ENCODE results near the gene EDN3. TPM values are rescaled to one million over a fixed set of nuclear protein-coding genes. Genes with fewer than 3 reads are reported as not detected.

Gene EDN3
- total and polyA plus RNA-seq, 9 of the 15 experiments (the other 6 are each of a cell fraction or from before 2014, with no cell fraction given), result not detected

DNA sequence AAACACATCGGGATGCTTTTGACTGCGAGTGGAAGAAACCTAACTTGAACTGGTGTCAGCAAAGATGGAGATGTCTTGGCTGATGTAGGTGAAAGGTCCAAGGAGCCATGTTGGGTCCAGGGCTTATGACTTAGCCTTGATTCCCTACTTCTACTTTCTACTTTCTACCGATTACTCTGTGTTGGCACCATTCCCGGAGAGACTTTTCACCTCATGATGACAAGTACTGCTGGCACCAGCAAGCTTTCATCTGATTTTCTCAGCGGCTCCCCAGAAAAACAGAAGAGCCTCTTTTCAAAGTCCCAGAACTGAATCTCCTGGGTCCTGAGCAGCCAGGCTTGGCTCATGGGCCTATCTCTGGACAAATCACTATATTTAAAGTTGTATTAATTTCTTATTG lies 4.9 kb upstream of the EDN3 start:
- Histone ChIP-seq H3K27me3 (ENCODE audit: control insufficient read depth in 2 of 2, insufficient read depth in 2 of 2, low read length in 2 of 2) (peaks cover 18 to 34% of the 10 kb centered on the region in 2 experiments; a peak in 4 of 5 replicates), H2AFZ (ENCODE audit: low read depth, low read length) (no peak overlapping the region), H3K4me3 (no peak overlapping the region), H4K20me1 (replicated peaks; ENCODE audit: control insufficient read depth, insufficient read depth, low read length) (no peaks in the 10 kb centered on the region; the same call in 1 of the 2 replicates), H3K4me1 (replicated peaks in 1 of 2; ENCODE audit: control insufficient read depth in 2 of 2, insufficient read depth in 2 of 2, low read length in 2 of 2) (no peaks in the 10 kb centered on the region), H3K4me2 (ENCODE audit: insufficient read depth, low read length) (no peak overlapping the region), H3K9me1 (ENCODE audit: control insufficient read depth, insufficient read depth, low read length) (no peaks in the 10 kb centered on the region), H3K79me2 (ENCODE audit: control insufficient read depth, insufficient read depth, low read length) (no peaks in the 10 kb centered on the region), H3K9ac (ENCODE audit: insufficient read depth in 1 of 2, low read depth in 2 of 2, low read length in 2 of 2) (no peak overlapping the region), H3K27ac (ENCODE audit: extremely low read depth, low read depth, low read length) (no peak overlapping the region), H3K36me3 (ENCODE audit: control insufficient read depth, insufficient read depth, low read length) (no peaks in the 10 kb centered on the region), H3K9me3 (replicated peaks; ENCODE audit: control insufficient read depth, insufficient read depth, low read depth, low read length) (no peaks in the 10 kb centered on the region)
- ATAC-seq, result no peak
- ChIA-PET CTCF (ENCODE audit: low intra/inter-chr PET ratio) (no interaction called here), POLR2A (no interaction called here)
- in situ Hi-C loops (cut with MboI), result no loop called here
- WGBS (ENCODE audit: insufficient coverage, low coverage, missing lambda C conversion rate), result 0% methylated on average over 5 of the region's 5 CpGs
- FAIRE-seq, result no peak
- no TSS peak for BruUV-seq (replicated peaks)
- TF ChIP-seq OTX1 (CRISPR knock-in tag; IDR thresholded peaks at IDR 0.05), result no peak
- TF ChIP-seq HCFC1 (IDR thresholded peaks at IDR 0.05; ENCODE audit: low read depth, low read length), result no peak
- TF ChIP-seq ZNF165 (CRISPR knock-in tag; IDR thresholded peaks at IDR 0.05; ENCODE audit: borderline replicate concordance), result no peak
- no peak for TF ChIP-seq NR2F6 (CRISPR knock-in tag; IDR thresholded peaks at IDR 0.05)
- no peak for TF ChIP-seq ZNF717 (CRISPR knock-in tag; IDR thresholded peaks at IDR 0.05)
- no peak for TF ChIP-seq HDAC3 (IDR thresholded peaks at IDR 0.05; ENCODE audit: borderline replicate concordance, partially characterized antibody)
- no peak for TF ChIP-seq ESRRB (CRISPR knock-in tag; IDR thresholded peaks at IDR 0.05; ENCODE audit: borderline replicate concordance)
- TF ChIP-seq, protein P1, sequence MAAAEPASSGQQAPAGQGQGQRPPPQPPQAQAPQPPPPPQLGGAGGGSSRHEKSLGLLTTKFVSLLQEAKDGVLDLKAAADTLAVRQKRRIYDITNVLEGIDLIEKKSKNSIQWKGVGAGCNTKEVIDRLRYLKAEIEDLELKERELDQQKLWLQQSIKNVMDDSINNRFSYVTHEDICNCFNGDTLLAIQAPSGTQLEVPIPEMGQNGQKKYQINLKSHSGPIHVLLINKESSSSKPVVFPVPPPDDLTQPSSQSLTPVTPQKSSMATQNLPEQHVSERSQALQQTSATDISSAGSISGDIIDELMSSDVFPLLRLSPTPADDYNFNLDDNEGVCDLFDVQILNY (CRISPR knock-in tag; IDR thresholded peaks at IDR 0.05), result no peak
- no peak for TF ChIP-seq CCAR2 (IDR thresholded peaks at IDR 0.05; ENCODE audit: low read depth, low read length)
- TF ChIP-seq, protein P2, sequence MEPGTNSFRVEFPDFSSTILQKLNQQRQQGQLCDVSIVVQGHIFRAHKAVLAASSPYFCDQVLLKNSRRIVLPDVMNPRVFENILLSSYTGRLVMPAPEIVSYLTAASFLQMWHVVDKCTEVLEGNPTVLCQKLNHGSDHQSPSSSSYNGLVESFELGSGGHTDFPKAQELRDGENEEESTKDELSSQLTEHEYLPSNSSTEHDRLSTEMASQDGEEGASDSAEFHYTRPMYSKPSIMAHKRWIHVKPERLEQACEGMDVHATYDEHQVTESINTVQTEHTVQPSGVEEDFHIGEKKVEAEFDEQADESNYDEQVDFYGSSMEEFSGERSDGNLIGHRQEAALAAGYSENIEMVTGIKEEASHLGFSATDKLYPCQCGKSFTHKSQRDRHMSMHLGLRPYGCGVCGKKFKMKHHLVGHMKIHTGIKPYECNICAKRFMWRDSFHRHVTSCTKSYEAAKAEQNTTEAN (CRISPR knock-in tag; IDR thresholded peaks at IDR 0.05), result no peak
- TF ChIP-seq, protein P3, sequence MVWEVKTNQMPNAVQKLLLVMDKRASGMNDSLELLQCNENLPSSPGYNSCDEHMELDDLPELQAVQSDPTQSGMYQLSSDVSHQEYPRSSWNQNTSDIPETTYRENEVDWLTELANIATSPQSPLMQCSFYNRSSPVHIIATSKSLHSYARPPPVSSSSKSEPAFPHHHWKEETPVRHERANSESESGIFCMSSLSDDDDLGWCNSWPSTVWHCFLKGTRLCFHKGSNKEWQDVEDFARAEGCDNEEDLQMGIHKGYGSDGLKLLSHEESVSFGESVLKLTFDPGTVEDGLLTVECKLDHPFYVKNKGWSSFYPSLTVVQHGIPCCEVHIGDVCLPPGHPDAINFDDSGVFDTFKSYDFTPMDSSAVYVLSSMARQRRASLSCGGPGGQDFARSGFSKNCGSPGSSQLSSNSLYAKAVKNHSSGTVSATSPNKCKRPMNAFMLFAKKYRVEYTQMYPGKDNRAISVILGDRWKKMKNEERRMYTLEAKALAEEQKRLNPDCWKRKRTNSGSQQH (CRISPR knock-in tag; IDR thresholded peaks at IDR 0.05), result no peak
- no peak for TF ChIP-seq MCM2 (IDR thresholded peaks at IDR 0.05; ENCODE audit: low read depth)
- TF ChIP-seq ZNF174 (CRISPR knock-in tag; IDR thresholded peaks at IDR 0.05), result no peak
- TF ChIP-seq, protein P4, sequence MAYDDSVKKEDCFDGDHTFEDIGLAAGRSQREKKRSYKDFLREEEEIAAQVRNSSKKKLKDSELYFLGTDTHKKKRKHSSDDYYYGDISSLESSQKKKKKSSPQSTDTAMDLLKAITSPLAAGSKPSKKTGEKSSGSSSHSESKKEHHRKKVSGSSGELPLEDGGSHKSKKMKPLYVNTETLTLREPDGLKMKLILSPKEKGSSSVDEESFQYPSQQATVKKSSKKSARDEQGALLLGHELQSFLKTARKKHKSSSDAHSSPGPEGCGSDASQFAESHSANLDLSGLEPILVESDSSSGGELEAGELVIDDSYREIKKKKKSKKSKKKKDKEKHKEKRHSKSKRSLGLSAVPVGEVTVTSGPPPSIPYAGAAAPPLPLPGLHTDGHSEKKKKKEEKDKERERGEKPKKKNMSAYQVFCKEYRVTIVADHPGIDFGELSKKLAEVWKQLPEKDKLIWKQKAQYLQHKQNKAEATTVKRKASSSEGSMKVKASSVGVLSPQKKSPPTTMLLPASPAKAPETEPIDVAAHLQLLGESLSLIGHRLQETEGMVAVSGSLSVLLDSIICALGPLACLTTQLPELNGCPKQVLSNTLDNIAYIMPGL (CRISPR knock-in tag; IDR thresholded peaks at IDR 0.05), result no peak
- no peak for TF ChIP-seq SNRNP70 (optimal IDR thresholded peaks at IDR 0.05; ENCODE audit: low read depth, low read length)
- DNase-seq (ENCODE audit: extremely low read depth in 1 of 4, low spot score in 3 of 4), result no peak
- intact Hi-C loops (cut with micrococcal nuclease), result no loop called here

Data from K562 (cell line).